Smooth muscle cell (in vitro differentiated cells): ENCODE results near the gene ANKRD66. TPM values are rescaled to one million over a fixed set of nuclear protein-coding genes. Genes with fewer than 3 reads are reported as not detected.

Experiments used
- DNase-seq: peaks from one replicate; lab custom pipeline; 2025; ENCODE audit not compliant: unreplicated experiment; lab: John Stamatoyannopoulos, UW
- H2AFZ ChIP-seq: fragments of 200-600 bp; sonication (generic); 2 replicates; pipeline ENCODE4 v1.6.0; 2016; ENCODE audit warnings: antibody characterized with exemption, low read depth, mild to moderate bottlenecking
- H3F3A ChIP-seq: fragments of 200-600 bp; sonication (generic); 2 replicates; pipeline ENCODE4 v1.6.0; 2017; ENCODE audit warnings: antibody characterized with exemption, low read depth
- H3K27ac ChIP-seq: fragments of 200-600 bp; sonication (generic); 2 replicates; pipeline ENCODE4 v1.5.1; 2016; ENCODE audit warnings: low read depth, mild to moderate bottlenecking
- H3K27me3 ChIP-seq: fragments of 200-600 bp; sonication (generic); 2 replicates; pipeline ENCODE4 v1.6.1; 2016; ENCODE audit warnings: low read depth, mild to moderate bottlenecking
- H3K36me3 ChIP-seq: fragments of 200-600 bp; sonication (generic); 2 replicates; pipeline ENCODE4 v1.5.1; 2016; ENCODE audit warnings: low read depth
- H3K4me1 ChIP-seq: fragments of 200-600 bp; sonication (generic); 2 replicates; pipeline ENCODE4 v1.5.1; 2016; ENCODE audit warnings: low read depth
- H3K4me2 ChIP-seq: fragments of 200-600 bp; sonication (generic); 2 replicates; pipeline ENCODE4 v1.6.0; 2016; ENCODE audit warnings: mild to moderate bottlenecking
- H3K4me3 ChIP-seq: fragments of 200-600 bp; sonication (generic); 2 replicates; pipeline ENCODE4 v1.5.1; 2016; ENCODE audit warnings: mild to moderate bottlenecking
- H3K79me2 ChIP-seq: fragments of 200-600 bp; sonication (generic); 2 replicates; pipeline ENCODE4 v1.6.0; 2016; ENCODE audit warnings: low read depth, mild to moderate bottlenecking
- H3K9ac ChIP-seq: fragments of 200-600 bp; sonication (generic); 2 replicates; pipeline ENCODE4 v1.6.0; 2016; ENCODE audit warnings: low read depth
- H3K9me3 ChIP-seq: fragments of 200-600 bp; sonication (generic); replicated peaks from 2 replicates; pipeline ENCODE4 v1.5.1; 2016; ENCODE audit warnings: low read depth
- H4K20me1 ChIP-seq: fragments of 200-600 bp; sonication (generic); 2 replicates; pipeline ENCODE4 v1.6.0; 2016; ENCODE audit warnings: low read depth
- CTCF ChIP-seq: fragments of 200-600 bp; sonication (generic); IDR thresholded peaks from 2 replicates; pipeline ENCODE4 v1.5.1; 2017; ENCODE audit warnings: borderline replicate concordance, mild to moderate bottlenecking, antibody characterized with exemption; ENCODE audit not compliant: insufficient read depth, poor library complexity, severe bottlenecking
- WGBS: methylation state at CpG from one replicate; pipeline ENCODE4 v1.1.7; 2016; ENCODE audit warnings: low lambda C conversion rate; 5-methylcytosine and 5-hydroxymethylcytosine counted together
- polyA plus RNA-seq: library from polyadenylated mRNA; unstranded; fragments of >200 nt; fragmentation: Nextera tagmentation; extraction: Ambion mirVana; gene quantifications from 2 replicates; pipeline ENCODE4 v1.2.1, GENCODE V29; 2016
- total RNA-seq: library from RNA; depleted of rRNA; stranded (reverse); fragments of >200 nt; gene quantifications from 2 replicates; pipeline ENCODE4 v1.2.3, GENCODE V29; 2014

Gene ANKRD66
- total and polyA plus RNA-seq, 2 experiments from 2014 or later, result not detected

GRCh38 chr6:46790355-46790874, 43.7 kb downstream of the ANKRD66 start:
- H2AFZ ChIP-seq, result no peak overlapping the region
- H3F3A ChIP-seq, result no peaks in the 10 kb centered on the region
- no peaks in the 10 kb centered on the region for H3K9me3 ChIP-seq
- no peak overlapping the region for H3K4me2 ChIP-seq
- no peak overlapping the region for H3K27ac ChIP-seq
- TF ChIP-seq CTCF, result no peak
- no peak for DNase-seq
- H3K79me2 ChIP-seq, result no peaks in the 10 kb centered on the region
- no peak overlapping the region for H3K9ac ChIP-seq
- no peaks in the 10 kb centered on the region for H3K4me1 ChIP-seq
- H3K36me3 ChIP-seq, result no peaks in the 10 kb centered on the region
- no peaks in the 10 kb centered on the region for H4K20me1 ChIP-seq
- no peaks in the 10 kb centered on the region for H3K27me3 ChIP-seq
- H3K4me3 ChIP-seq, result no peak overlapping the region

GRCh38 chr6:46792635-46793034, 45.9 kb downstream of the ANKRD66 start:
- H4K20me1 ChIP-seq, result no peaks in the 10 kb centered on the region
- no peaks in the 10 kb centered on the region for H3F3A ChIP-seq
- no peaks in the 10 kb centered on the region for H3K4me1 ChIP-seq
- no peak for DNase-seq
- TF ChIP-seq CTCF, result no peak
- H2AFZ ChIP-seq, result no peak overlapping the region
- H3K4me2 ChIP-seq, result no peak overlapping the region
- H3K27ac ChIP-seq, result no peak overlapping the region
- no peak overlapping the region for H3K9ac ChIP-seq
- H3K27me3 ChIP-seq, result no peaks in the 10 kb centered on the region
- no peak overlapping the region for H3K4me3 ChIP-seq
- 34% methylated on average over 1 of the region's 1 CpG for WGBS
- H3K79me2 ChIP-seq, result no peaks in the 10 kb centered on the region
- no peaks in the 10 kb centered on the region for H3K36me3 ChIP-seq
- no peaks in the 10 kb centered on the region for H3K9me3 ChIP-seq

- H3K79me2 ChIP-seq, result no peaks in the 10 kb centered on the region
- H3K36me3 ChIP-seq, result no peaks in the 10 kb centered on the region
- H3K4me3 ChIP-seq, result peak within 1 kb of the TSS; percentile 39
- H4K20me1 ChIP-seq, result no peaks in the 10 kb centered on the region
- DNase-seq, result no peak
- H3K4me1 ChIP-seq, result no peaks in the 10 kb centered on the region
- H3K27ac ChIP-seq, result no peak within 1 kb of the TSS
- no peak for TF ChIP-seq CTCF
- H3K4me2 ChIP-seq, result no peak within 1 kb of the TSS
- WGBS, result 91% methylated on average over 8 of the region's 8 CpGs
- H3K9me3 ChIP-seq, result no peaks in the 10 kb centered on the region
- H2AFZ ChIP-seq, result no peak within 1 kb of the TSS
- no peaks in the 10 kb centered on the region for H3K27me3 ChIP-seq
- H3K9ac ChIP-seq, result no peak within 1 kb of the TSS
- H3F3A ChIP-seq, result no peaks in the 10 kb centered on the region
These were observed 46.4 kb downstream of the ANKRD66 start, which contains the start of gene MEP1A for GRCh38 chr6:46793138-46793537. TSS of gene MEP1A (plus strand) at chr6:46793389. CDS start at chr6:46793399, 10 bp downstream.

- Histone ChIP-seq H3K4me3 (peak overlapping the region; percentile 39), H3K27ac (no peak overlapping the region)
These were observed 47.3 kb downstream of the ANKRD66 start for GRCh38 chr6:46794068-46794467.

More at GRCh38 chr6:46794068-46794467, 47.3 kb downstream of the ANKRD66 start:
- Histone ChIP-seq H3K36me3 (no peaks in the 10 kb centered on the region), H3K79me2 (no peaks in the 10 kb centered on the region), H3K4me1 (no peaks in the 10 kb centered on the region), H3K4me2 (no peak overlapping the region), H3K9ac (no peak overlapping the region), H4K20me1 (no peaks in the 10 kb centered on the region), H3K27me3 (no peaks in the 10 kb centered on the region), H3F3A (no peaks in the 10 kb centered on the region), H2AFZ (no peak overlapping the region), H3K9me3 (no peaks in the 10 kb centered on the region)
- 64% methylated on average over 3 of the region's 3 CpGs for WGBS
- no peak for TF ChIP-seq CTCF
- DNase-seq, result no peak
